ENCODE measurements around the gene RBM46. TPM values are rescaled to one million over a fixed set of nuclear protein-coding genes. Genes with fewer than 3 reads are reported as not detected.

RBM46 gene, protein sequence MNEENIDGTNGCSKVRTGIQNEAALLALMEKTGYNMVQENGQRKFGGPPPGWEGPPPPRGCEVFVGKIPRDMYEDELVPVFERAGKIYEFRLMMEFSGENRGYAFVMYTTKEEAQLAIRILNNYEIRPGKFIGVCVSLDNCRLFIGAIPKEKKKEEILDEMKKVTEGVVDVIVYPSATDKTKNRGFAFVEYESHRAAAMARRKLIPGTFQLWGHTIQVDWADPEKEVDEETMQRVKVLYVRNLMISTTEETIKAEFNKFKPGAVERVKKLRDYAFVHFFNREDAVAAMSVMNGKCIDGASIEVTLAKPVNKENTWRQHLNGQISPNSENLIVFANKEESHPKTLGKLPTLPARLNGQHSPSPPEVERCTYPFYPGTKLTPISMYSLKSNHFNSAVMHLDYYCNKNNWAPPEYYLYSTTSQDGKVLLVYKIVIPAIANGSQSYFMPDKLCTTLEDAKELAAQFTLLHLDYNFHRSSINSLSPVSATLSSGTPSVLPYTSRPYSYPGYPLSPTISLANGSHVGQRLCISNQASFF
- total RNA-seq, result under 1 TPM in 2 of 6 experiments, not detected in 4; 0.11 to 0.15 TPM
- long read RNA-seq, result 0 reads

DNA sequence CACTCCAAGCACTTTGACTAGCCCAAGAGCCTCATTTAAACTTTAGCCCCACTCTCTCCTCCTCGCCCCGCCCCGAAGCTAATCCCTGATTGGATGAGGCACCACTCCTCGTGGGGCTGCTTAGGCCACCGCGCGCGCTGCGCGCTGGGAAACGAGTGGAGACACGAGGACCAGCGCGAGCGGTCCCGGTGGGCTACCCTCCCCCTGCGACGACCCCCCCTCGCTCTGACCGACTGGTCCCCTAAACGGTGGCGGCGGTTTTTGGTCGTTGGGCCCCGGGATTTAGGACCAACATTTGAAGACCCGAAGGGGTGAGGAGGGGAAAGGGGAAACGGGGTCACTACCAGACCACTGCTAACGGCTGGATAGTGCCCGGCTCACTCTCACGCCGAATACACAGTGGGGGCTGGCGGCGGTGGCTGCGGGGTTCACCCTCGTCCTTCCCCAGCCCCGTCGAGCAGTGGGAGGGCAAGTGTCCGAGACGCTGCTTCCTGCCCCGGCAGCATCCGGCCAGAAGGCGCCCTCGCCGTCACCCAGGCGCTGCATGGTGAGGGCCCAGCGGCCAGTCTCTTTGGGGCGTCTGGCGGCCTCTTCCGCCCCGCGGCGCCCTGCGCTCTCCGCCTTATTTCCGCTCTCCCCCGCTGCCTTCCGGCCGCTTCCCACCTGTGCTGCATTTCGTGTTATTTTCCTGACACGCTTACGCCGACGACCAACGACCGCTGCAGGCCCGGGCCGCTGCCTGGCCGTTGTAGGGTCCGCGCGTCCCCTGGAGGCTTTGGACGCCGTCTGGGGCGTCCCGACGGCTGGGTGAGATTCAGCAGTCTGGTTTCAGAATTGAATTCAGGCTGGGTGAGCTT, at the start of gene RBM46:
TSS of gene RBM46 (plus strand) at position 147 of the 857 bp plus-strand sequence. CDS start 15,481 bp downstream, outside the sequence.
- no peaks in the 10 kb centered on the region for H3K4me1 ChIP-seq
- intact Hi-C loops (cut with DNase I), result no loop called here
- peak in 1 of 4 donors; percentile 39 for ATAC-seq
- TF ChIP-seq, protein P1, sequence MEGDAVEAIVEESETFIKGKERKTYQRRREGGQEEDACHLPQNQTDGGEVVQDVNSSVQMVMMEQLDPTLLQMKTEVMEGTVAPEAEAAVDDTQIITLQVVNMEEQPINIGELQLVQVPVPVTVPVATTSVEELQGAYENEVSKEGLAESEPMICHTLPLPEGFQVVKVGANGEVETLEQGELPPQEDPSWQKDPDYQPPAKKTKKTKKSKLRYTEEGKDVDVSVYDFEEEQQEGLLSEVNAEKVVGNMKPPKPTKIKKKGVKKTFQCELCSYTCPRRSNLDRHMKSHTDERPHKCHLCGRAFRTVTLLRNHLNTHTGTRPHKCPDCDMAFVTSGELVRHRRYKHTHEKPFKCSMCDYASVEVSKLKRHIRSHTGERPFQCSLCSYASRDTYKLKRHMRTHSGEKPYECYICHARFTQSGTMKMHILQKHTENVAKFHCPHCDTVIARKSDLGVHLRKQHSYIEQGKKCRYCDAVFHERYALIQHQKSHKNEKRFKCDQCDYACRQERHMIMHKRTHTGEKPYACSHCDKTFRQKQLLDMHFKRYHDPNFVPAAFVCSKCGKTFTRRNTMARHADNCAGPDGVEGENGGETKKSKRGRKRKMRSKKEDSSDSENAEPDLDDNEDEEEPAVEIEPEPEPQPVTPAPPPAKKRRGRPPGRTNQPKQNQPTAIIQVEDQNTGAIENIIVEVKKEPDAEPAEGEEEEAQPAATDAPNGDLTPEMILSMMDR (IDR thresholded peaks at IDR 0.05), result no peak
- no peak for TF ChIP-seq POLR2A (IDR thresholded peaks at IDR 0.05)
- WGBS (ENCODE audit: insufficient coverage, low coverage, low lambda C conversion rate, missing lambda C conversion rate), result 67% methylated on average over 25 of the region's 76 CpGs
- H3K27ac ChIP-seq, result no peak within 1 kb of the TSS
- H3K36me3 ChIP-seq, result no peaks in the 10 kb centered on the region
- peak within 1 kb of the TSS in 1 of 3 donors; percentile 20 for H3K4me3 ChIP-seq
- no peaks in the 10 kb centered on the region for H3K27me3 ChIP-seq
- DNase-seq, result peak in 1 of 3 donors; percentile 54
- H3K9me3 ChIP-seq, result no peaks in the 10 kb centered on the region

DNA sequence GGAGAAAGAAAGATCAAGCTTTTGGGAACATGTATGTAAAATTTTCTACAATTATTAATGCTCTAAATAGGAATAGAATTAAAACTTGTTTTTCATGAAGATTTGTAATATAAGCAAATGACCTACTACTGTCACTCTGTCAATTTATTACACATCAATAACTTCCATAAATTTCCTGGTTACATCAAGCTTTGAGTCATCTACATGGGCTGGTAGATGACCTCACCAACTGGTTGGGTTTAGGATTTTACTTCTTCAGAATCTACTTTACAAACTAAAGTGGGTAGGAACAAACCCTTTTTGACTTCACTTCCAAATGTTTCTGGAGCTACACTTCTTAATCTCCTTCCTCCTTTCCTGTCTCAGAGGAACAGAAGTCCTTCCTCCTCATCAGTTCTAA, 49.3 kb upstream of the RBM46 start:
- Histone ChIP-seq H3K9me3 (no peaks in the 10 kb centered on the region), H3K4me1 (no peaks in the 10 kb centered on the region), H3K4me3 (no peak overlapping the region), H3K36me3 (no peaks in the 10 kb centered on the region), H3K27ac (no peak overlapping the region), H3K27me3 (no peaks in the 10 kb centered on the region)
- ATAC-seq (no peak), DNase-seq (no peak)
- TF ChIP-seq POLR2A (IDR thresholded peaks at IDR 0.05), result no peak
- TF ChIP-seq, protein P1 (IDR thresholded peaks at IDR 0.05), result no peak
- intact Hi-C loops (cut with DNase I), result no loop called here

DNA sequence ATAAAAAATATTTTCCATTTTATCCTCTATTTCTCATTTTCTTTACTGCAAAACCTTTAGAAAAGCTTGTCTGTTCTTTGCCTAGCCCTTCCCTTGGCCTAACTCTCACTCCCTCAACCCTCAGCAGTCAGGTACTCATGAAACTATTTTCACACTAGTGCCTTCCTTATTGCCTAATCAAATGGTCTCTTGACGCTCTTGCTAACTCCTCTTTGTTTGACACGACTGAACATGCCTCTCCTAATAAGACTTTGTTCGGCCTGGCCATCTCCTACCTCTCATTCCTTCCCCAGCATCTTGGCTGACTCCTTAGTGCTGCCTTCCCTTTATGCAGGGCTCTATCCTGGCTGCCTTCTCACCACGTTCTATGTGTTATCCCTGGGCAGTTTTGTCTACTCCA, 48.4 kb upstream of the RBM46 start:
- no peaks in the 10 kb centered on the region for H3K4me1 ChIP-seq
- H3K36me3 ChIP-seq, result no peaks in the 10 kb centered on the region
- H3K9me3 ChIP-seq, result no peaks in the 10 kb centered on the region
- DNase-seq (no peak), ATAC-seq (no peak)
- TF ChIP-seq POLR2A (IDR thresholded peaks at IDR 0.05), result no peak
- TF ChIP-seq, protein P1 (IDR thresholded peaks at IDR 0.05), result no peak
- WGBS (ENCODE audit: insufficient coverage, low coverage, low lambda C conversion rate, missing lambda C conversion rate), result 93% methylated on average over 4 of the region's 4 CpGs
- intact Hi-C loops (cut with DNase I), result no loop called here
- no peak overlapping the region for H3K27ac ChIP-seq
- no peaks in the 10 kb centered on the region for H3K27me3 ChIP-seq
- H3K4me3 ChIP-seq, result no peak overlapping the region

DNA sequence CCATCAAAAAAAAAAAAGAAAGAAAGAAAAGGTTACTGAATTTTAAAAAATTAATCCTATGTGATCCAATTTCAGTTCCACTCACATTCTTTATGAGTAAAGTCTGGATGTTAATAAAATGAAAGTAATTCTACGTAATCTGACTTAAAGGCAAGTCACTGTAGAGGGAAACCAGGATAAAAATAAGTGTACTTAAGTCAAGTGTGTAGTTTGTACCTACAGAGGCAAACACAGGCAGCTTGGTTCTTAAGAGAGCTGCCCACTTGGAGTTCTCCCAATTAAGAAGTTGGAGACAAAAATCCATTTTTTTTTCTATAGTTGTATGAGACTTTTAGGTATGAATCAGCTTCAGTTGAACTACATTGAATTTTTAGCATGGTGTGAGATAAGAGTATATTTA, 44.3 kb upstream of the RBM46 start:
- DNase-seq (no peak), ATAC-seq (no peak)
- no peaks in the 10 kb centered on the region for H3K9me3 ChIP-seq
- peaks cover 0 to 4% (median 0%) of the 10 kb centered on the region in 4 donors for H3K4me1 ChIP-seq
- TF ChIP-seq POLR2A (IDR thresholded peaks at IDR 0.05), result no peak
- TF ChIP-seq, protein P1 (IDR thresholded peaks at IDR 0.05), result no peak
- H3K27ac ChIP-seq, result no peak overlapping the region
- intact Hi-C loops (cut with DNase I), result no loop called here
- H3K36me3 ChIP-seq, result no peaks in the 10 kb centered on the region
- no peak overlapping the region for H3K4me3 ChIP-seq
- WGBS (ENCODE audit: insufficient coverage, low coverage, low lambda C conversion rate, missing lambda C conversion rate), result 29% methylated on average over 1 of the region's 1 CpG
- peaks cover 0 to 3% of the 10 kb centered on the region in 2 donors for H3K27me3 ChIP-seq

Measured in right lobe of liver (tissue), 6 donors.